ENCODE measurements around the gene SFPQ.

Gene SFPQ

DNA sequence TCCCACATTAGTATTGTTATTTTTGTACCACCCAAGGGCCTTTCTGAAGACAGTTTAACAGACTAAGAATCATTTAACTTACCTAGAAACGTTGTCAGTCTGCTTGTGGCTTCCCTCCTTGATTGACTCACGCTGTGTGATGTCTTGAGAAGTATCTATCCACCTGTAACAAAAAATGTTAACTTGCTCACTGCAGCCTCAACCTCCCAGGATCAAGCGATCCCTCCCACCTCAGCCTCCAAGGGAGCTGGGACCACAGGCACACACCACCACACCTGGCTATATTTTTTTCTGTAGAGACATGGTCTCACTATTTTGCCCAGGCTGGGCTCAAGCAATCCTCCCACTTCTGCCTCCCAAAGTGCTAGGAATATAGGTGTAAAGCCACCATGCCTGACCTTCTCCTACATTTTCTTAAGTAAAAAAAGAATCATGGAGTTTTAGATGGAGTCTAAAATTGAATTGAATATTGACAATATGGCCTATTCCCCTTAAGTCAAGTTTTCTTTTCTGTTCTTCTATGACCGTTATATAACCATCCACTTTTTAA, 15.6 kb downstream of the SFPQ start:
- Histone ChIP-seq H3K4me1 (ENCODE audit: insufficient read depth, poor library complexity, severe bottlenecking) (no peaks in the 10 kb centered on the region), H3K4me3 (ENCODE audit: severe bottlenecking) (no peak overlapping the region), H3K36me3 (ENCODE audit: low read depth) (peaks cover 80% of the 10 kb centered on the region), H3K9me3 (ENCODE audit: severe bottlenecking) (no peaks in the 10 kb centered on the region), H3K27ac (ENCODE audit: poor library complexity, severe bottlenecking) (no peak overlapping the region), H3K27me3 (ENCODE audit: insufficient read depth, poor library complexity, severe bottlenecking) (no peaks in the 10 kb centered on the region)
- no peak for ATAC-seq (ENCODE audit: low read depth)
- no peak for DNase-seq (ENCODE audit: low spot score)
- TF ChIP-seq, protein P1, sequence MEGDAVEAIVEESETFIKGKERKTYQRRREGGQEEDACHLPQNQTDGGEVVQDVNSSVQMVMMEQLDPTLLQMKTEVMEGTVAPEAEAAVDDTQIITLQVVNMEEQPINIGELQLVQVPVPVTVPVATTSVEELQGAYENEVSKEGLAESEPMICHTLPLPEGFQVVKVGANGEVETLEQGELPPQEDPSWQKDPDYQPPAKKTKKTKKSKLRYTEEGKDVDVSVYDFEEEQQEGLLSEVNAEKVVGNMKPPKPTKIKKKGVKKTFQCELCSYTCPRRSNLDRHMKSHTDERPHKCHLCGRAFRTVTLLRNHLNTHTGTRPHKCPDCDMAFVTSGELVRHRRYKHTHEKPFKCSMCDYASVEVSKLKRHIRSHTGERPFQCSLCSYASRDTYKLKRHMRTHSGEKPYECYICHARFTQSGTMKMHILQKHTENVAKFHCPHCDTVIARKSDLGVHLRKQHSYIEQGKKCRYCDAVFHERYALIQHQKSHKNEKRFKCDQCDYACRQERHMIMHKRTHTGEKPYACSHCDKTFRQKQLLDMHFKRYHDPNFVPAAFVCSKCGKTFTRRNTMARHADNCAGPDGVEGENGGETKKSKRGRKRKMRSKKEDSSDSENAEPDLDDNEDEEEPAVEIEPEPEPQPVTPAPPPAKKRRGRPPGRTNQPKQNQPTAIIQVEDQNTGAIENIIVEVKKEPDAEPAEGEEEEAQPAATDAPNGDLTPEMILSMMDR (IDR thresholded peaks at IDR 0.05; ENCODE audit: poor library complexity, severe bottlenecking) = no peak

GRCh38 chr1:35175602-35176001, 17.3 kb downstream of the SFPQ start:
- peaks cover 63% of the 10 kb centered on the region for H3K36me3 ChIP-seq (ENCODE audit: low read depth)
- TF ChIP-seq, protein P1 (IDR thresholded peaks at IDR 0.05; ENCODE audit: poor library complexity, severe bottlenecking) = no peak

GRCh38 chr1:35175098-35175576, 17.8 kb downstream of the SFPQ start:
- no peak overlapping the region for H3K4me3 ChIP-seq (ENCODE audit: severe bottlenecking)
- H3K4me1 ChIP-seq (ENCODE audit: insufficient read depth, poor library complexity, severe bottlenecking) = no peaks in the 10 kb centered on the region
- no peaks in the 10 kb centered on the region for H3K27me3 ChIP-seq (ENCODE audit: insufficient read depth, poor library complexity, severe bottlenecking)
- no peak overlapping the region for H3K27ac ChIP-seq (ENCODE audit: poor library complexity, severe bottlenecking)
- peaks cover 58% of the 10 kb centered on the region for H3K36me3 ChIP-seq (ENCODE audit: low read depth)
- DNase-seq (ENCODE audit: low spot score) (no peak), ATAC-seq (ENCODE audit: low read depth) (no peak)
- TF ChIP-seq, protein P1 (IDR thresholded peaks at IDR 0.05; ENCODE audit: poor library complexity, severe bottlenecking) = no peak
- no peaks in the 10 kb centered on the region for H3K9me3 ChIP-seq (ENCODE audit: severe bottlenecking)

More at GRCh38 chr1:35175602-35176001, 17.3 kb downstream of the SFPQ start:
- no peak overlapping the region for H3K27ac ChIP-seq (ENCODE audit: poor library complexity, severe bottlenecking)
- H3K9me3 ChIP-seq (ENCODE audit: severe bottlenecking) = no peaks in the 10 kb centered on the region
- H3K27me3 ChIP-seq (ENCODE audit: insufficient read depth, poor library complexity, severe bottlenecking) = no peaks in the 10 kb centered on the region
- no peaks in the 10 kb centered on the region for H3K4me1 ChIP-seq (ENCODE audit: insufficient read depth, poor library complexity, severe bottlenecking)
- no peak for ATAC-seq (ENCODE audit: low read depth)
- no peak for DNase-seq (ENCODE audit: low spot score)
- H3K4me3 ChIP-seq (ENCODE audit: severe bottlenecking) = no peak overlapping the region

- peak; percentile 30 for ATAC-seq (ENCODE audit: low read depth)
- TF ChIP-seq, protein P1 (IDR thresholded peaks at IDR 0.05; ENCODE audit: poor library complexity, severe bottlenecking) = no peak
- Histone ChIP-seq H3K4me3 (ENCODE audit: severe bottlenecking) (no peak overlapping the region), H3K36me3 (ENCODE audit: low read depth) (peaks cover 47% of the 10 kb centered on the region), H3K4me1 (ENCODE audit: insufficient read depth, poor library complexity, severe bottlenecking) (no peaks in the 10 kb centered on the region), H3K9me3 (ENCODE audit: severe bottlenecking) (no peaks in the 10 kb centered on the region), H3K27ac (ENCODE audit: poor library complexity, severe bottlenecking) (no peak overlapping the region), H3K27me3 (ENCODE audit: insufficient read depth, poor library complexity, severe bottlenecking) (no peaks in the 10 kb centered on the region)
- DNase-seq (ENCODE audit: low spot score) = no peak
Measured at GRCh38 chr1:35173909-35174540, 18.9 kb downstream of the SFPQ start.

DNA sequence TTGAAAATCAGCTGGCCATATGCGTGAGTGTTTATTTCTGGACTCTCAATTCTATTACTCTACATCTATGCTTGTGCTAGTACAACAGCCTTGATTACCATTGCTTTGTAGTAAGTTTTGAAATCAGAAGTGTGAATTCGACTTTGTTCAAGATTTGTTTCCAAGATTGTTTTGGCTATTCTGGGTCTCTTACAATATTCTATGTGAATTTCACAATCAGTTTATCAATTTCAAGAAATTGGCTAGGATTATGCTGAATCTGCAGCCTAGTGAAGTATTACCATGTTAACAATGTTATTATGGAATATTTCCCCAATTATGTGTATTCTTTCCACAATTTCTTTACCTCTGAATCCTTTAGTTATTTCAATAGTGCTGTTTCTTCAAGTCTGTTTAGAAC, 19.5 kb downstream of the SFPQ start:
- no peaks in the 10 kb centered on the region for H3K27me3 ChIP-seq (ENCODE audit: insufficient read depth, poor library complexity, severe bottlenecking)
- TF ChIP-seq, protein P1 (IDR thresholded peaks at IDR 0.05; ENCODE audit: poor library complexity, severe bottlenecking) = no peak
- no peak overlapping the region for H3K27ac ChIP-seq (ENCODE audit: poor library complexity, severe bottlenecking)
- no peaks in the 10 kb centered on the region for H3K9me3 ChIP-seq (ENCODE audit: severe bottlenecking)
- ATAC-seq (ENCODE audit: low read depth) = 0 out of 3 replicates have a peak, but pooled peaks have one; percentile 5
- DNase-seq (ENCODE audit: low spot score) = no peak
- no peak overlapping the region for H3K4me3 ChIP-seq (ENCODE audit: severe bottlenecking)
- H3K4me1 ChIP-seq (ENCODE audit: insufficient read depth, poor library complexity, severe bottlenecking) = no peaks in the 10 kb centered on the region
- peaks cover 41% of the 10 kb centered on the region for H3K36me3 ChIP-seq (ENCODE audit: low read depth)
